Gastrocnemius medialis (tissue), 4 donors: Measurements from ENCODE around the gene NET1.

Source experiments
- CTCF ChIP-seq, 5 experiments: fragments of 450-650 bp in 3 of 5; fragments of 200-600 bp in 2 of 5; sonication (generic) in 2 of 5; IDR thresholded peaks in 4 of 5; conservative IDR thresholded peaks in 1 of 5; 1 replicate in 4 of 5; 2 replicates in 1 of 5; pipeline ENCODE4 v1.5.1; 2016 to 2019; ENCODE audit warnings: antibody characterized with exemption in 5 of 5, mild to moderate bottlenecking in 3 of 5, moderate library complexity in 3 of 5
- POLR2A ChIP-seq, 2 donors: fragments of 450-650 bp; IDR thresholded peaks; one replicate each; pipeline ENCODE4 v1.6.1; 2017; ENCODE audit warnings: antibody characterized with exemption in 2 of 2, mild to moderate bottlenecking in 2 of 2, moderate library complexity in 2 of 2

- TF ChIP-seq CTCF (IDR thresholded peaks at IDR 0.05 in 4 of 5, conservative IDR thresholded peaks at IDR 0.05 in 1 of 5) (no peak), POLR2A (IDR thresholded peaks at IDR 0.05) (no peak)
These were observed 52.2 kb downstream of the NET1 start for GRCh38 chr10:5464546-5464945.
